Measurements from ENCODE around the gene DNMT1. TPM values are rescaled to one million over a fixed set of nuclear protein-coding genes. Genes with fewer than 3 reads are reported as not detected.

The DNMT1 gene
- total and polyA plus RNA-seq, 12 donors = 11.8 to 36.4 (median 21.6) TPM

DNA sequence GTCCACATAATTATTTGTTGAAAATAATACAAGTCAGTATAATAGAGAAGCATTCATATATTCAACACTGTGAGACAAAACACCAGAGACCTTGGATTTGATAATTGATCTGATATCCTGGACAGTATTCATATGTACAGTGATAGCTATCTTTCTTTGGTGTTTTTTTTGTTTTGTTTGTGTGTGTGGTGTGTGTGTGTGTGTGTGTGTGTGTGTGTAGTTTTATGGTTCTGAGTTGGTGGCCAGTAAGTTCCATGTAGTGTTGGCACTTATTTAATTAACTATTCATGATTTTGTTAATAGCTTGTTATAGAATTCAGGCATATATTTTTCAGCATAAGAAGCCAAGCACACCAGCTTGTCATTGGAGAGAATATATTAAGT is 90.6 kb downstream of the DNMT1 start:
- no peak for DNase-seq
- Histone ChIP-seq H3K36me3 (peaks cover under 1 to 20% (median 10%) of the 10 kb centered on the region in 9 donors), H3K4me3 (no peak overlapping the region), H3K9me3 (no peaks in the 10 kb centered on the region), H3K27me3 (no peaks in the 10 kb centered on the region), H3K4me1 (peaks cover 5 to 51% (median 15%) of the 10 kb centered on the region in 9 donors), H3K27ac (peak overlapping the region in 1 of 10 donors; percentile 85)
- ATAC-seq = no peak
- TF ChIP-seq, protein P1, sequence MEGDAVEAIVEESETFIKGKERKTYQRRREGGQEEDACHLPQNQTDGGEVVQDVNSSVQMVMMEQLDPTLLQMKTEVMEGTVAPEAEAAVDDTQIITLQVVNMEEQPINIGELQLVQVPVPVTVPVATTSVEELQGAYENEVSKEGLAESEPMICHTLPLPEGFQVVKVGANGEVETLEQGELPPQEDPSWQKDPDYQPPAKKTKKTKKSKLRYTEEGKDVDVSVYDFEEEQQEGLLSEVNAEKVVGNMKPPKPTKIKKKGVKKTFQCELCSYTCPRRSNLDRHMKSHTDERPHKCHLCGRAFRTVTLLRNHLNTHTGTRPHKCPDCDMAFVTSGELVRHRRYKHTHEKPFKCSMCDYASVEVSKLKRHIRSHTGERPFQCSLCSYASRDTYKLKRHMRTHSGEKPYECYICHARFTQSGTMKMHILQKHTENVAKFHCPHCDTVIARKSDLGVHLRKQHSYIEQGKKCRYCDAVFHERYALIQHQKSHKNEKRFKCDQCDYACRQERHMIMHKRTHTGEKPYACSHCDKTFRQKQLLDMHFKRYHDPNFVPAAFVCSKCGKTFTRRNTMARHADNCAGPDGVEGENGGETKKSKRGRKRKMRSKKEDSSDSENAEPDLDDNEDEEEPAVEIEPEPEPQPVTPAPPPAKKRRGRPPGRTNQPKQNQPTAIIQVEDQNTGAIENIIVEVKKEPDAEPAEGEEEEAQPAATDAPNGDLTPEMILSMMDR (IDR thresholded peaks at IDR 0.05) = no peak
- intact Hi-C loops (cut with DNase I) = no loop called here

DNA sequence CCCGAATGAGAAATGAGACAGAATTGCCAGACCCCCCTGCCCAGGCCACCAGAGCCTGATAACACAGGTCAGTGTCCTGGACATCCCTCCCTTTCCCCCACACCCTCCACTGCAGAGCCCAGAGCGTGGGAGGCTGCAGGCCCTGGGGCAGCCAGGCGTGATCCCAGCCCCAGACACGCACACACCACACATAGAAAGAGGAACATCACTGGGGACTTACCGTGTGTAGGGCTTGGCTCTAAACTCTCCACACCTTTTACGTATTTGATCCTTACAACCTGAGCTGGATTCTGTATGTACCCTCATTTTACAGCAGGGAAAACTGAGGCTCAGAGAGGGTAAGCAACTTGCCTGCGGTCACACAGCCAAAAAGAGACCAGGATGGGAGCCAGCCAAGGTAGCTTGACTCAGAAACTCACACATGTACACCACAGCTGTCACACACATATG is 91.9 kb downstream of the DNMT1 start:
- Histone ChIP-seq H3K27me3 (no peaks in the 10 kb centered on the region), H3K27ac (peak overlapping the region in 1 of 10 donors; percentile 86), H3K4me1 (peaks cover 5 to 49% (median 15%) of the 10 kb centered on the region in 9 donors), H3K9me3 (no peaks in the 10 kb centered on the region), H3K4me3 (no peak overlapping the region), H3K36me3 (peaks cover 0 to 7% (median 5%) of the 10 kb centered on the region in 9 donors)
- DNase-seq = no peak
- intact Hi-C loops (cut with DNase I) = no loop called here
- WGBS, 2 donors = 75 to 83% methylated on average over 7 of the region's 7 CpGs
- ATAC-seq = no peak
- TF ChIP-seq, protein P1 (IDR thresholded peaks at IDR 0.05) = no peak

DNA sequence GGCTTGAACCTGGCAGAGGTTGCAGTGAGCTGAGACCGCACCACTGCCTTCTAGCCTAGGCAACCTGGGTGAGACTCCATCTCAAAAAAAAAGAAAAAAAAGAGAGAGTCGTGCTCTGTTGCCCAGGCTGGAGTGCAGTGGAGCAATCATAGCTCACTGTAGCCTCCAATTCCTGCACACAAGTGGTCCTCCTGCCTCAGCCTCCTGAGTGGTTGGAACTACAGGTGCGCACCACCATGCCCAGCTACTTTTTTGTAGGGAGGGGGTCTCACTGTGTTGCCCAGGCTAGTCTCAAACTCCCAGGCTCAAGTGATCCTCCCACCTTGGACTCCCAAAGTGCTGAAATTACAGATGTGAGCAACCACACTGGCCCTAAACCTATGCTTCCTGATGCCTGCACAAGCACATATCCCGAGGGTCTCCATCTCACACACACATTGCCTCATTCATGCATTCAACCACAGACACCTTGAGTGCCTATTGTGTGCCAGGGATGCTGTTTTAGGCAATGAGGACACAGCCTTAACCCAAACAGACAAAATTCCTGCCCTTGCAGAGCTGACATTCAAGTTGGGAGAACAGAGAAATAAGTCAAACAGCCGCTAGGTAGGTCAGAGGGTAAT is 94.5 kb downstream of the DNMT1 start:
- intact Hi-C loops (cut with DNase I) = no loop called here
- no peaks in the 10 kb centered on the region for H3K9me3 ChIP-seq
- WGBS, 2 donors = 88 to 94% methylated on average over 5 of the region's 5 CpGs
- H3K27ac ChIP-seq = no peak overlapping the region
- ATAC-seq (no peak), DNase-seq (no peak)
- H3K27me3 ChIP-seq = no peaks in the 10 kb centered on the region
- no peak overlapping the region for H3K4me3 ChIP-seq
- peaks cover 0 to 43% (median 12%) of the 10 kb centered on the region in 9 donors for H3K4me1 ChIP-seq
- H3K36me3 ChIP-seq = no peaks in the 10 kb centered on the region
- TF ChIP-seq, protein P1 (IDR thresholded peaks at IDR 0.05) = no peak

DNA sequence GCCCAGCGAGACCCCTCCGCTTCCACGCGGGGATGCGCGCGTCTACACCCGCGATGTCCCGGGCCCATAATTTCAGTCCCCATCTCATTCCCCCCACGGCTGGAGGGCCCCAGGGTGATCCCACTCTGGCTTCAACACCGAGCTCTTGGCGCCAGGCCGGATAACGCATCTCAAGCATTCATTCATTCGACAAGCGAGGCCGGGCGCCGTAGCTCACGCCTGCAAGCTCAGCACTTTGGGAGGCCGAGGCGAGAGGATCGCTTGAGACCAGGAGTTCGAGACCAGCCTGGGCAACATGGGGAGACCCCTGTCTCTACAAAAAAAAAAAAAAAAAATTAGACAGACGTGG is 98.2 kb downstream of the DNMT1 start:
- Histone ChIP-seq H3K36me3 (peaks cover 0 to 23% (median 0%) of the 10 kb centered on the region in 9 donors), H3K9me3 (no peaks in the 10 kb centered on the region), H3K4me3 (peak overlapping the region; percentile 23 to 62 (median 54)), H3K27ac (peak overlapping the region in 9 of 10 donors; percentile 27 to 86 (median 61)), H3K4me1 (peaks cover 0 to 23% (median 12%) of the 10 kb centered on the region in 9 donors), H3K27me3 (no peaks in the 10 kb centered on the region)
- intact Hi-C loops (cut with DNase I) = no loop called here
- WGBS, 2 donors = 18 to 19% methylated on average over 26 of the region's 26 CpGs
- DNase-seq (no peak), ATAC-seq (peak in 3 of 8 donors; percentile 4 to 12 (median 10))
- TF ChIP-seq, protein P1 (IDR thresholded peaks at IDR 0.05) = no peak
